LNCaP clone FGC (cell line): ENCODE data around the gene AHI1.

ENCODE experiments used
- DNase-seq: peaks from one replicate; pipeline ENCODE4 v3.0.0-alpha.2; 2011; ENCODE audit warnings: low read depth
- H3K4me3 ChIP-seq: 2 replicates; pipeline ENCODE4 v1.5.1; 2011; ENCODE audit warnings: mild to moderate bottlenecking, low read depth, low read length, control low read depth
- CTCF ChIP-seq: IDR thresholded peaks from 2 replicates; pipeline ENCODE4 v1.5.1; 2012; ENCODE audit warnings: mild to moderate bottlenecking; ENCODE audit not compliant: control insufficient read depth, insufficient read depth; ENCODE audit errors: extremely low read depth

The AHI1 gene

GRCh38 chr6:135479601-135480000 is 17.9 kb downstream of the AHI1 start:
- no peak for TF ChIP-seq CTCF
- no peak overlapping the region for H3K4me3 ChIP-seq
- DNase-seq = no peak

- H3K4me3 ChIP-seq = no peak overlapping the region
- DNase-seq = no peak
- no peak for TF ChIP-seq CTCF
Observed at GRCh38 chr6:135478626-135479025, 18.9 kb downstream of the AHI1 start.

GRCh38 chr6:135475292-135475886 is 22.2 kb downstream of the AHI1 start:
- no peak for TF ChIP-seq CTCF
- DNase-seq = no peak
- no peak overlapping the region for H3K4me3 ChIP-seq

- no peak for DNase-seq
- H3K4me3 ChIP-seq = no peak overlapping the region
- TF ChIP-seq CTCF = no peak
Observed at GRCh38 chr6:135474362-135474761, 23.2 kb downstream of the AHI1 start.

- H3K4me3 ChIP-seq = no peak overlapping the region
- TF ChIP-seq CTCF = no peak
- DNase-seq = no peak
Observed at GRCh38 chr6:135465903-135466302, 31.6 kb downstream of the AHI1 start.

- H3K4me3 ChIP-seq = no peak overlapping the region
- DNase-seq = no peak
Observed at GRCh38 chr6:135465307-135465706, 32.2 kb downstream of the AHI1 start.

More at GRCh38 chr6:135465307-135465706, 32.2 kb downstream of the AHI1 start:
- TF ChIP-seq CTCF = no peak
